Head of caudate nucleus (tissue), 42 donors: ENCODE data around the gene KCNK1.
"Not testable (repeated sequence)": the region's sequence is repeated elsewhere in the genome, so short reads cannot be mapped to it uniquely, and the experiment has no call there.

Source experiments
- DNase-seq, 42 donors: peaks; one replicate each; pipeline versions ENCODE4 v3.0.0 to v3.0.0-alpha.2; 2020 to 2021; ENCODE audit warnings: mixed read lengths in 7 of 42
- intact Hi-C: fragments of 100-400 bp; cut with DNase I; formaldehyde crosslinking; loops from one replicate; pipeline ENCODE4 v1.15.0; 2022

KCNK1 gene

GRCh38 chr1:233605205-233605604, 8.7 kb upstream of the KCNK1 start:
- intact Hi-C loops, result no loop called here
- no peak for DNase-seq

- intact Hi-C loops, result no loop called here
- no peak for DNase-seq
These were observed 7.1 kb upstream of the KCNK1 start for GRCh38 chr1:233606813-233607212.

- intact Hi-C loops, result no loop called here
- no peak for DNase-seq
These were observed 6.4 kb upstream of the KCNK1 start for GRCh38 chr1:233607252-233608119.

- intact Hi-C loops, result no loop called here
- DNase-seq, result no peak
These were observed 4.9 kb upstream of the KCNK1 start for GRCh38 chr1:233608988-233609387.

GRCh38 chr1:233609926-233610325, 4.0 kb upstream of the KCNK1 start:
- no peak for DNase-seq
- intact Hi-C loops, result no loop called here

GRCh38 chr1:233610628-233611027, 3.3 kb upstream of the KCNK1 start:
- no peak for DNase-seq
- intact Hi-C loops, result no loop called here

GRCh38 chr1:233611363-233611762, 2.5 kb upstream of the KCNK1 start:
- DNase-seq, intact Hi-C loops: not testable (repeated sequence)

- DNase-seq, result peak in 36 of 42 donors; percentile 5 to 72 (median 50)
- intact Hi-C loops, result no loop called here
These were observed 352 bp downstream of the KCNK1 start for GRCh38 chr1:233614173-233614742.

- intact Hi-C loops, result no loop called here
- DNase-seq, result peak in 33 of 42 donors; percentile 10 to 65 (median 39)
These were observed 1.0 kb downstream of the KCNK1 start for GRCh38 chr1:233614743-233615521.

- intact Hi-C loops, result no loop called here
These were observed 1.7 kb downstream of the KCNK1 start for GRCh38 chr1:233615571-233615970.

GRCh38 chr1:233617025-233617424, 3.1 kb downstream of the KCNK1 start:
- intact Hi-C loops, result no loop called here
- no peak for DNase-seq

More at GRCh38 chr1:233615571-233615970, 1.7 kb downstream of the KCNK1 start:
- DNase-seq, result no peak

GRCh38 chr1:233619414-233619813, 5.5 kb downstream of the KCNK1 start:
- DNase-seq, intact Hi-C loops: not testable (repeated sequence)

GRCh38 chr1:233620065-233620464, 6.2 kb downstream of the KCNK1 start:
- intact Hi-C loops, result no loop called here
- no peak for DNase-seq

GRCh38 chr1:233621923-233622322, 8.0 kb downstream of the KCNK1 start:
- DNase-seq, result no peak
- intact Hi-C loops, result no loop called here

GRCh38 chr1:233624289-233624688, 10.4 kb downstream of the KCNK1 start:
- DNase-seq, result no peak
- intact Hi-C loops, result no loop called here

GRCh38 chr1:233625087-233625486, 11.2 kb downstream of the KCNK1 start:
- no peak for DNase-seq
- intact Hi-C loops, result no loop called here

GRCh38 chr1:233625510-233625981, 11.6 kb downstream of the KCNK1 start:
- DNase-seq, result peak in 4 of 42 donors; percentile 16 to 49 (median 39)
- intact Hi-C loops, result no loop called here

- intact Hi-C loops, result no loop called here
- DNase-seq, result peak; percentile 47 to 94 (median 78)
These were observed 13.5 kb downstream of the KCNK1 start for GRCh38 chr1:233627376-233627775.

GRCh38 chr1:233627823-233628222, 13.9 kb downstream of the KCNK1 start:
- no peak for DNase-seq
- intact Hi-C loops, result no loop called here
